ENCODE data around the gene WNT10A.

The WNT10A gene

GRCh38 chr2:218872645-218873358, 7.8 kb upstream of the WNT10A start:
- Histone ChIP-seq H3K4me3 (ENCODE audit: low read depth, low read length) (no peak overlapping the region), H3K27me3 (no peaks in the 10 kb centered on the region), H3K9me3 (no peaks in the 10 kb centered on the region), H3K36me3 (no peaks in the 10 kb centered on the region), H3K4me1 (peaks cover 35% of the 10 kb centered on the region)
- DNase-seq = no peak
- TF ChIP-seq CTCF (IDR thresholded peaks at IDR 0.05; ENCODE audit: low read depth, low read length) = no peak

- H3K27me3 ChIP-seq = no peaks in the 10 kb centered on the region
- no peak for DNase-seq
- peaks cover 32% of the 10 kb centered on the region for H3K4me1 ChIP-seq
- no peaks in the 10 kb centered on the region for H3K9me3 ChIP-seq
- TF ChIP-seq CTCF (IDR thresholded peaks at IDR 0.05; ENCODE audit: low read depth, low read length) = no peak
- H3K36me3 ChIP-seq = no peaks in the 10 kb centered on the region
- no peak overlapping the region for H3K4me3 ChIP-seq (ENCODE audit: low read depth, low read length)
Measured at GRCh38 chr2:218873359-218874194, 7.1 kb upstream of the WNT10A start.

- H3K27me3 ChIP-seq = no peaks in the 10 kb centered on the region
Measured at GRCh38 chr2:218875692-218876246, 4.9 kb upstream of the WNT10A start.

GRCh38 chr2:218876562-218877219, 4.0 kb upstream of the WNT10A start:
- Histone ChIP-seq H3K4me1 (peaks cover 37% of the 10 kb centered on the region), H3K36me3 (no peaks in the 10 kb centered on the region), H3K4me3 (ENCODE audit: low read depth, low read length) (no peak overlapping the region), H3K27me3 (no peaks in the 10 kb centered on the region), H3K9me3 (no peaks in the 10 kb centered on the region)
- peak; percentile 100 for TF ChIP-seq CTCF (IDR thresholded peaks at IDR 0.05; ENCODE audit: low read depth, low read length)
- peak; percentile 81 for DNase-seq

More at GRCh38 chr2:218875692-218876246, 4.9 kb upstream of the WNT10A start:
- TF ChIP-seq CTCF (IDR thresholded peaks at IDR 0.05; ENCODE audit: low read depth, low read length) = no peak
- peaks cover 37% of the 10 kb centered on the region for H3K4me1 ChIP-seq
- DNase-seq = no peak
- H3K4me3 ChIP-seq (ENCODE audit: low read depth, low read length) = no peak overlapping the region
- no peaks in the 10 kb centered on the region for H3K36me3 ChIP-seq
- H3K9me3 ChIP-seq = no peaks in the 10 kb centered on the region

GRCh38 chr2:218877331-218877730, 3.3 kb upstream of the WNT10A start:
- peaks cover 37% of the 10 kb centered on the region for H3K4me1 ChIP-seq
- H3K4me3 ChIP-seq (ENCODE audit: low read depth, low read length) = no peak overlapping the region
- no peaks in the 10 kb centered on the region for H3K27me3 ChIP-seq
- peak; percentile 63 for DNase-seq
- H3K36me3 ChIP-seq = no peaks in the 10 kb centered on the region
- TF ChIP-seq CTCF (IDR thresholded peaks at IDR 0.05; ENCODE audit: low read depth, low read length) = peak; percentile 35
- H3K9me3 ChIP-seq = no peaks in the 10 kb centered on the region

Data from BE2C (cell line).